HepG2 (cell line): ENCODE data around the gene MRPL27. TPM values are rescaled to one million over a fixed set of nuclear protein-coding genes. Genes with fewer than 3 reads are reported as not detected.

Experiments
- FIP1L1 ChIP-seq: fragments of 200-400 bp; formaldehyde crosslinking; IDR thresholded peaks from 2 replicates; pipeline ENCODE4 v1.6.1; 2018; ENCODE audit warnings: low read depth, mild to moderate bottlenecking, low read length, moderate library complexity, borderline replicate concordance; ENCODE audit not compliant: insufficient read depth
- FOSL1 ChIP-seq: sonication (generic); formaldehyde crosslinking; IDR thresholded peaks from 2 replicates; pipeline ENCODE4 v1.9.0; 2021; ENCODE audit warnings: missing genetic modification reagents, borderline replicate concordance
- GFI1 ChIP-seq: sonication (generic); formaldehyde crosslinking; IDR thresholded peaks from 2 replicates; pipeline ENCODE4 v1.5.0; 2020; ENCODE audit warnings: missing genetic modification reagents, mild to moderate bottlenecking, borderline replicate concordance
- MAFF ChIP-seq: IDR thresholded peaks from 2 replicates; pipeline ENCODE4 v1.6.1; 2011; ENCODE audit warnings: low read depth, low read length, improper control_type of control experiment
- MIXL1 ChIP-seq: IDR thresholded peaks from 2 replicates; pipeline ENCODE4 v1.6.1; 2016
- MTF2 ChIP-seq: sonication (generic); formaldehyde crosslinking; IDR thresholded peaks from 2 replicates; pipeline ENCODE4 v1.5.0; 2020; ENCODE audit warnings: missing genetic modification reagents, borderline replicate concordance
- PPARG ChIP-seq: conservative IDR thresholded peaks from 2 replicates; pipeline ENCODE4 v1.6.1; 2016; ENCODE audit warnings: missing biosample characterization, missing genetic modification reagents
- PRDM15 ChIP-seq: sonication (generic); formaldehyde crosslinking; IDR thresholded peaks from 2 replicates; pipeline ENCODE4 v1.4.0; 2020; ENCODE audit warnings: missing genetic modification reagents
- RFXANK ChIP-seq: IDR thresholded peaks from 2 replicates; pipeline ENCODE4 v1.6.1; 2016
- RFXAP ChIP-seq: sonication (generic); formaldehyde crosslinking; IDR thresholded peaks from 2 replicates; pipeline ENCODE4 v1.4.0; 2020; ENCODE audit warnings: missing genetic modification reagents, borderline replicate concordance
- TCF12 ChIP-seq, 2 experiments: fragments of 450-650 bp in 1 of 2; sonication (generic) in 1 of 2; formaldehyde crosslinking in 1 of 2; IDR thresholded peaks; 2 replicates each; pipeline versions ENCODE4 v1.6.1 to v1.8.0; 2017 to 2022; ENCODE audit warnings: antibody characterized with exemption in 1 of 2, mild to moderate bottlenecking in 1 of 2, missing genetic modification reagents in 1 of 2, moderate library complexity in 1 of 2
- TERF1 ChIP-seq: sonication (generic); formaldehyde crosslinking; IDR thresholded peaks from 2 replicates; pipeline ENCODE4 v1.8.0; 2022; ENCODE audit warnings: mild to moderate bottlenecking, missing genetic modification reagents, moderate library complexity
- ZBTB25 ChIP-seq: IDR thresholded peaks from 2 replicates; pipeline ENCODE4 v1.6.1; 2018; ENCODE audit warnings: missing genetic modification reagents
- ZBTB39 ChIP-seq: sonication (generic); formaldehyde crosslinking; IDR thresholded peaks from 2 replicates; pipeline ENCODE4 v1.5.0; 2020; ENCODE audit warnings: missing genetic modification reagents
- ZFP1 ChIP-seq: IDR thresholded peaks from 2 replicates; pipeline ENCODE4 v1.6.1; 2016
- ZHX1 ChIP-seq: sonication (generic); formaldehyde crosslinking; IDR thresholded peaks from 2 replicates; pipeline ENCODE4 v1.8.1; 2022; ENCODE audit warnings: low read depth, mild to moderate bottlenecking, missing genetic modification reagents
- ZNF256 ChIP-seq: sonication (generic); formaldehyde crosslinking; conservative IDR thresholded peaks from 2 replicates; pipeline ENCODE4 v1.4.0; 2020; ENCODE audit warnings: missing genetic modification reagents
- ZNF501 ChIP-seq: sonication (generic); formaldehyde crosslinking; IDR thresholded peaks from 2 replicates; pipeline ENCODE4 v1.5.1; 2020; ENCODE audit warnings: mild to moderate bottlenecking, moderate library complexity, missing genetic modification reagents
- polyA plus RNA-seq, 8 experiments: library from polyadenylated mRNA; depleted of rRNA in 3 of 8; stranded (reverse) in 7 of 8; unstranded in 1 of 8; fragments of >200 nt; fragmentation: Illumina TruSeq in 4 of 8; extraction: Trizol in 4 of 8; gene quantifications; 2 replicates each; pipeline versions ENCODE4 v1.2.1 to v1.2.3, GENCODE V29; 2011 to 2016; ENCODE audit warnings: low read depth in 4 of 8, missing spikeins in 1 of 8, mixed read lengths in 1 of 8; ENCODE audit not compliant: insufficient read depth in 1 of 8
- total RNA-seq, 5 experiments: library from RNA; depleted of rRNA; stranded (reverse); fragments of >200 nt; fragmentation: Illumina TruSeq; extraction: Trizol; gene quantifications; 2 replicates each; pipeline ENCODE4 v1.2.3, GENCODE V29; 2016; ENCODE audit warnings: low read depth in 1 of 5

The MRPL27 gene
- total and polyA plus RNA-seq, 2 of the 13 experiments (the other 11 are each of a cell fraction or from before 2014, with no cell fraction given), result 137 to 217 TPM

GRCh38 chr17:50372222-50372757 lies 694 bp downstream of the MRPL27 start (continued):
- TF ChIP-seq TERF1 (CRISPR knock-in tag) (no peak), TCF12 (IDR thresholded peaks at IDR 0.05) (no peak), TCF12 (CRISPR knock-in tag; IDR thresholded peaks at IDR 0.05) (no peak), ZNF256 (no peak), MIXL1 (no peak), GFI1 (no peak), MAFF (peak; percentile 8; the same call in 1 of the 2 replicates), RFXAP (CRISPR knock-in tag) (no peak), FOSL1 (CRISPR knock-in tag) (no peak), PPARG (CRISPR knock-in tag) (no peak; the same call in 1 of the 2 replicates), ZBTB39 (no peak), FIP1L1 (no peak), ZFP1 (no peak), RFXANK (CRISPR knock-in tag) (0 out of 2 replicates have a peak, but pooled peaks have one; percentile 0), PRDM15 (CRISPR knock-in tag) (no peak), MTF2 (CRISPR knock-in tag) (no peak), ZHX1 (no peak), ZBTB25 (CRISPR knock-in tag) (no peak), ZNF501 (no peak)
